GM19452 (cell line): Measurements from ENCODE around the gene PRSS36.
A peak's percentile ranks its signal among the peaks of the same experiment; 100 is the strongest.
"Not testable (repeated sequence)": the region's sequence is repeated elsewhere in the genome, so short reads cannot be mapped to it uniquely, and the experiment has no call there.

ENCODE experiments used
- ATAC-seq: cut with Tn5 transposase; IDR thresholded peaks from one replicate; pipeline ENCODE4 v1.9.1; 2021; ENCODE audit not compliant: unreplicated experiment

The PRSS36 gene

DNA sequence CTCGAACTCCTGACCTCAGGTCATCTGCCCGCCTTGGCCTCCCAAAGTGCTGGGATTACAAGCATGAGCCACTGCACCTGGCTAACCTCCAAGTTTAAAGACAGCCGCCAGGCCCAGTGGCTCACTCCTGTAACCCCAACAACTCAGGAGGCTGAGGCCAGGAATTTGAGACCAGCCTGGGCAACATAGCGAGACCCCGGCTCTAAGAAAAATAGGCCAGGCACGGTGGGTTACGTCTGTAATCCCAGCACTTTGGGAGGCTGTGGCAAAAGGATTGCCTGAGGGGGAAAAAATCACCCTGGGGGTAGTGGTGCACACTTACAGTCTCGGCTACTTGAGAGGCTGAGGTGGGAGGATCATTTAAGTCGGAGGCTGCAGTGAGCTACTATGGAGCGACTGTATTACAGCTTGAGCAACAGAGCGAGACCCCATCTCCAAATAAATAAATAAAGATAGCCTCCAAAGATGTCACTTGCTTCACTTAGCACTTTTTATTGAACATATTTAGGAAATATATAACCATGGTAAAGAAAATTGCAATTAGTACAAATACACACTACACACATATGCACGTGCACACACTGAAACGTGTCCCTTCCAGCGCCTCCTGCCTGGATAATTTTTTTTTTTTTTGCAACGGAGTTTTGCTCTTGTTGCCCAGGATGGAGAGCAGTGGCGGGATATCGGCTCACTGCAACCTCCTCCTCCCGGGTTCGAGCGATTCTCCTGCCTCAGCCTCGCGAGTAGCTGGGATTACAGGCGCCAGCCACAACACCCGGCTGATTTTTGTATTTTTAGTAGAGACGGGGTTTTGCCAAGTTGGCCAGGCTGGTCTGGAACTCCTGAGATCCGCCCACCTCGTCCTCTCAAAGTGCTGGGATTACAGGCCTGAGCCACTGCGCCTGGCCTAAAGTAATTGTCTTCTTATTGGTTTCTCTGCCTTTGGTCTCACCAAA is 43.1 kb downstream of the PRSS36 start:
- no peak for ATAC-seq

- no peak for ATAC-seq
Observed at GRCh38 chr16:31105677-31106213, 44.1 kb downstream of the PRSS36 start.

DNA sequence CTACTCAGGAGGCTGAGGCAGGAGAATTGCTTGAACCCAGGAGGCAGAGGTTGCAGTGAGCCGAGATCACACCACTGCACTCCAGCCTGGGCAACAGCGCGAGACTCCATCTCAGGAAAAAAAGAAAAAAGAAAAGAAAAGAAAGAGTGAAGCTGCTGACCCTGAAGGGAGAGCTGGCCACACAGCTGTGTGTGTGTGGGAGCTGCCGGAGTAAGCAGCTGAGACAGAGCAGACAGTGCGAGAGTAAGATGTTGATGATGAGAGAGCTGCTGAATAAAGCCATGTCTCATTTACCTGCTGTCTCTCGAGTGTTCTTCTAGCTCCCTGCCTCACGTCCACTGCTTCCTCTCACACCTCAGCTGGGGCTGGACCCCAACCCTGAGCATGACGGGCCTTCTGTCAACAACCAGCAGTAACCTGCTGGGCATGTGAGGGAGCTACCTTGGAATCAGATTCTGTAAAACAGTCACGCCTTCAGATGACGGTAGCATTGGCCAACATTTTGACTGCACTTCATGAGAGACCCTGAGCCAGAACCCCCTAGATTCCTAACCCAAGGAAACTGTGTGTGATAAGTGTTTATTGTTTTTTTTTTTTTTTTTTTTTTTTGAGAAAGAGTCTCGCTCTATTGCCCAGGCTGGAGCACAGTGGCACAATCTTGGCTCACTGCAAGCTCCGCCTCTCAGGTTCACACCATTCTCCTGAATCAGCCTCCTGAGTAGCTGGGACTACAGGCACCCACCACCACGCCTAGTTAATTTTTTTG is 48.8 kb downstream of the PRSS36 start:
- not testable (repeated sequence) for ATAC-seq

DNA sequence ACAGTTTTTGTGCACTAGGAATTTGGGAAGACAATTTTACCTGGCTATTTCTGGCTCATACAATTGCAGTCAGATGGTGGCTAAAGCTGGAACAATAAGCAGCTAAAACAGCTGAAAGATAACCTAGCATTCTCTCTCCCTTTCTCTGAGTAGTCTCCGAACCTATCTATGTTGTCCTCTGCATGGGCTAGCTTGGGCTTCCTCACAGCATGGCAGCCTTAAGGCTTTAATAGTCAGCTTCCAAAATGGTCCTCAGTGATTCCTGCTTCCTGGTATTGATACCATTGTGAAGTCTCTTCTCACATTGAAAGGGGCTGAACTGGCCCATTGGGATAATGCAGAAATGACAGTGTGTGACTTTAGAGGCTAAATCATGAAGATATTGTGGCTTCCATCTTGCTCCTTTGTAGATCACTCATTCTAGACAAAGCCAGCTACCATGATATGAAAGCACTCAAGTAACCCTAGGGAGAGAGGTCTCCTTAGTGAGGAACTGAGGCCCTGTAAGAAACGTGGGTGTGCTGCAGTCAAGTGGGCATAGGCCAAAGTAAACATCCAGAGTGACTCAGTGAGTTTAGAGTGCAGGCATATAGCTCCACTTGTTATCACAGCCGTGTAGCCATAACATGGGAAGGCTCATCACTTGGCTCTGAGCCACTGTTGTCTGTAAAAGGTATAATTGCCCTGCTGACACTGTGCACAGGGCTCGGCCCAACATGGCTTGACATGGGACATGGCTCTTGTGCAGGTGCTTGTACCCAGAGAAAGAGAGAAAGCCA is 49.8 kb downstream of the PRSS36 start:
- ATAC-seq, result no peak

DNA sequence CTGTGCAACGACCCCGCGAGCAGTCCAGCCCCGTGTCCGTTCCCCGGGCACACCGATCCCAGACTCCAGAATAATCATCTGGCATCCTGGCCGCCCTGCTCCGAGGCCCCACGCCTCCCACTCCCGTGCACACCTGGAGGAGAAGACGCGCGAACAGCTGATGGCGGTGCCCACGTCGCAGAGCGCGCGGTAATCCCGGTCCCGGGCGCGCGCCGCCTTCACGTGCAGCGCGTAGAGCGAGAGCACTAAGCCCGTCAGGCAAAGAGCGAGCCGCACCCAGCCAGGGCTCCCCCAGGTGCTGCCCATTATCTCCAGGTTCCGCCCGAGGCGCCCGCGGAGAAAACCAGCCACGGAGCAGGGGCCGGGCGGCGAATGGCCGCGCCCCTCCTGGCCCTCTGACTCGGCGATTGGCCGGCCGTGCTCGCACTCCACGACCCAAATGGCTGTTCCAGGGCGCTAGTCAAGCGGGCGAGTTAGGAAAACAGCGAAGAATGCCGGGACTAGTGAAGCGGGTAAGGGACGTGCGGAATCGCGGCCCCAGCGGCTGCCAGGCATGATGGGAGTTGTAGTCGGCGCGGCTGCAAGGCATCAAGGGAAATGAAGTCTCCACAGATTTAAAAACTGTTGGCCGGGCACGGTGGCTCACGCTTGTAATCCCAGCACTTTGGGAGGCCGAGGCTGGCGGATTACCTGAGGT is 55.3 kb downstream of the PRSS36 start, which contains the start of gene VKORC1:
TSS of gene VKORC1 (minus strand) at position 374 of the 697 bp plus-strand sequence. CDS start at position 306, 68 bp downstream.
- peak; percentile 83 for ATAC-seq

GRCh38 chr16:31094088-31094423 is 55.8 kb downstream of the PRSS36 start:
- ATAC-seq, result no peak

DNA sequence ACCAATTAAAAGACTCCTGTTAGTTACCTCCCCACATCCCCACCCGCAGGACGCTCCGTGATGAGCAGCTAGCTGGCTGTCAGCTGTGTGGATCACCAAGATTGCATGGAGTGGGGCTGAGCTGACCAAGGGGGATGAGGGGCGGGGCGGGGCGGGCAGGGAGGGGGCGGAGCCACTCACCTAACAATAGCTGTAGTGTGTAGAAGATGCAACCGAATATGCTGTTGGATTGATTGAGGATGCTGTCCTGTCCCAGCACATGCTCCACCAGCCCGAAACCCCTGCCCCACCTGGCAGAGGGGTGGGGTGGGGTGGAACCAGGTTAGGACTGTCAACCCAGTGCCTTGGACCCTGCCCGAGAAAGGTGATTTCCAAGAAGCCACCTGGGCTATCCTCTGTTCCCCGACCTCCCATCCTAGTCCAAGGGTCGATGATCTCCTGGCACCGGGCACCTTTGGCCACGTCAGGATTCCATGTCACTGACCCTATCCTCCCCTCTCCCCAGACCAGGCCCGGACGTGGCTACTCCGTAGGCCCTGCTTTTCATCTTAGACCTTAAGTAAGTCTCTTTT is 56.6 kb downstream of the PRSS36 start:
- ATAC-seq, result no peak

DNA sequence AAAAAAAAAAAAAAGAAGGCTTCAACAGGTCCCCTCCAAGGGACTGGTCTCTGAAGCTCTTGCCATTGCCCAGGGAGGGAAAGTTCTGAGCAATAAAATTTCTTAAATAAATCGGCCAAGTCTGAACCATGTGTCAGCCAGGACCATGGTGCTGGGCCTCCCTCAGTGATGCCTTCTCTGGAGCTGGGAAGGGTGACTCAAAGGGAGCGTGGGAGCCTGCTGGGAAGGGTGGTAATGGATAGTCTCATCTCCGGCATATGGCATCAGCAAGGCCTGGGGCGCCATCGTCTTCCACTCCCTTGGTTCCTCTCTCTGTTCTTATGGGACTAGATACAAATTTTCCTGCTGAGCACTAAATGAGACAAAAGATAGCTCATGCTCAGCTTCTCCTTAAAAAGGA is 57.5 kb downstream of the PRSS36 start:
- no peak for ATAC-seq

DNA sequence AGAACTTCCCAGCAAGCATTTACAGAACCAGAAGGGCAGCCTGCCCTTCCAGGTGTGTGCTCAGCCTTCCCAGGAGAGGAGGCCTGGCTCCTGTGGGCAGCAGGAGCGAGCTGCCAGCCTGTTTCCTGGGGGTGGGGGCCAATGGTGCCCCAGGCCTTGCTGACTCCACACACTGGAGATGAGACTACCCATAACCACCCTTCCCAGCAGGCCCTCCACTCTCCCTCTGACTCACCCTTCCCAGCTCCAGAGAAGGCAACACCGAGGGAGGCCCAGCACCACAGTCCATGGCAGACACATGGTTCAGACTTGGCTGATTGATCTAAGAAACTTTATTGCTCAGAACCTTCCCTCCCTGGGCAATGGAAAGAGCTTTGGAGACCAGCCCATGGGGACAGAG is 59.3 kb downstream of the PRSS36 start:
- ATAC-seq, result no peak

DNA sequence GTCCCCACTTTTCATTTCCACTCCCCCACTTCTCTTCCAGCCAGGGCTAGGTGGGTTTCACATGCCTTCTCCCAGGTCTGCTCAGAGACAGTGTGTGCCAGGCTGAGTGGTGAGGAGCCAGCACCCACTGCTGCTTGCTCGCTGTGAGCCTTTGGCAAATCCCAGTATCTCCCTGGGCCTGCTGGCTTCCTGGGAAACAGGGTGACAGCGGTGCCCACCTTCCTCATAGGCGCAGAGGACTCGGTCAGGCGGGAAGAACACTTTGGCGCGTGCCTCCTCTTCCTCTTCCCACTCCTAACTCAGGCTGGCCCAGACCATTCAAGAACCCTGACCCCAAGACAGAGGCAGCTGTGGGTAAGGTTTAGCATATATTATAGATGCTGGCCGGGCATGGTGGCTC is 60.7 kb downstream of the PRSS36 start:
- no peak for ATAC-seq
